HepG2 (cell line): ENCODE data around the gene TLX1. TPM values are rescaled to one million over a fixed set of nuclear protein-coding genes. Genes with fewer than 3 reads are reported as not detected.
A peak's percentile ranks its signal among the peaks of the same experiment; 100 is the strongest.

Experiments
- AFF4 ChIP-seq: sonication (generic); formaldehyde crosslinking; IDR thresholded peaks from 2 replicates; pipeline ENCODE4 v1.4.0; 2020; ENCODE audit warnings: missing genetic modification reagents
- AHDC1 ChIP-seq: sonication (generic); formaldehyde crosslinking; IDR thresholded peaks from 2 replicates; pipeline ENCODE4 v1.5.1; 2020; ENCODE audit warnings: mild to moderate bottlenecking, missing genetic modification reagents, borderline replicate concordance
- ZBED4 ChIP-seq: sonication (generic); formaldehyde crosslinking; IDR thresholded peaks from 2 replicates; pipeline ENCODE4 v1.4.0; 2020; ENCODE audit warnings: missing genetic modification reagents, borderline replicate concordance
- ZFP37 ChIP-seq: sonication (generic); formaldehyde crosslinking; IDR thresholded peaks from 2 replicates; pipeline ENCODE4 v1.4.0; 2020; ENCODE audit warnings: missing genetic modification reagents, borderline replicate concordance
- ZFX ChIP-seq: sonication (generic); formaldehyde crosslinking; IDR thresholded peaks from 2 replicates; pipeline ENCODE4 v1.4.0; 2020; ENCODE audit warnings: mild to moderate bottlenecking, low read depth, missing genetic modification reagents, moderate library complexity
- ZNF205 ChIP-seq: IDR thresholded peaks from 2 replicates; pipeline ENCODE4 v1.6.1; 2018; ENCODE audit warnings: missing biosample characterization, missing genetic modification reagents
- ZNF687 ChIP-seq: sonication (generic); formaldehyde crosslinking; IDR thresholded peaks from 2 replicates; pipeline ENCODE4 v1.5.1; 2020; ENCODE audit warnings: mild to moderate bottlenecking, missing genetic modification reagents, moderate library complexity
- polyA plus RNA-seq, 8 experiments: library from polyadenylated mRNA; depleted of rRNA in 3 of 8; stranded (reverse) in 7 of 8; unstranded in 1 of 8; fragments of >200 nt; fragmentation: Illumina TruSeq in 4 of 8; extraction: Trizol in 4 of 8; gene quantifications; 2 replicates each; pipeline versions ENCODE4 v1.2.1 to v1.2.3, GENCODE V29; 2011 to 2016; ENCODE audit warnings: low read depth in 4 of 8, missing spikeins in 1 of 8, mixed read lengths in 1 of 8; ENCODE audit not compliant: insufficient read depth in 1 of 8
- total RNA-seq, 5 experiments: library from RNA; depleted of rRNA; stranded (reverse); fragments of >200 nt; fragmentation: Illumina TruSeq; extraction: Trizol; gene quantifications; 2 replicates each; pipeline ENCODE4 v1.2.3, GENCODE V29; 2016; ENCODE audit warnings: low read depth in 1 of 5

The TLX1 gene
- total and polyA plus RNA-seq, 2 of the 13 experiments (the other 11 are each of a cell fraction or from before 2014, with no cell fraction given) = 0.07 to 0.26 TPM

- no peak for TF ChIP-seq AFF4 (CRISPR knock-in tag)
- peak; percentile 43; the same call in 1 of the 2 replicates for TF ChIP-seq AHDC1 (CRISPR knock-in tag)
- TF ChIP-seq ZFX (CRISPR knock-in tag) = peak; percentile 74
- TF ChIP-seq ZBED4 (CRISPR knock-in tag) = peak; percentile 96
- TF ChIP-seq ZNF687 = peak; percentile 69
- TF ChIP-seq ZNF205 (CRISPR knock-in tag) = peak; percentile 68; the same call in 1 of the 2 replicates
- TF ChIP-seq ZFP37 (CRISPR knock-in tag) = no peak
Measured at GRCh38 chr10:101112799-101113594, 18.1 kb upstream of the TLX1 start (continued).
